Endothelial cell of umbilical vein (primary cell): ENCODE measurements around the gene EDNRB.

Experiments
- EZH2 ChIP-seq: IDR thresholded peaks from 2 replicates; pipeline ENCODE4 v1.6.1; 2012; ENCODE audit warnings: borderline replicate concordance, low read depth, mild to moderate bottlenecking, moderate library complexity, low read length, inconsistent platforms; ENCODE audit not compliant: severe bottlenecking
- FOS ChIP-seq: IDR thresholded peaks from 2 replicates; pipeline ENCODE4 v1.6.1; 2011; ENCODE audit warnings: mild to moderate bottlenecking, low read length, moderate library complexity, borderline replicate concordance; ENCODE audit not compliant: insufficient read depth
- JUN ChIP-seq: IDR thresholded peaks from 2 replicates; pipeline ENCODE4 v1.6.1; 2011; ENCODE audit warnings: borderline replicate concordance, low read depth; ENCODE audit not compliant: insufficient read length, insufficient read depth
- POLR2A ChIP-seq: IDR thresholded peaks from 2 replicates; pipeline ENCODE4 v1.6.1; 2012; ENCODE audit warnings: low read depth, mild to moderate bottlenecking, control low read depth, low read length
- POLR2AphosphoS5 ChIP-seq: IDR thresholded peaks from 2 replicates; pipeline ENCODE4 v1.6.1; 2012; ENCODE audit warnings: low read depth, mild to moderate bottlenecking, control low read depth, low read length, moderate library complexity; ENCODE audit not compliant: insufficient read depth
- TF ChIP-seq, protein P1 (sequence below), 2 donors: IDR thresholded peaks; 1 replicate in 1 of 2; 2 replicates in 1 of 2; pipeline ENCODE4 v1.5.1; 2011; ENCODE audit warnings: low read length in 2 of 2, mild to moderate bottlenecking in 2 of 2, moderate library complexity in 2 of 2, control low read depth in 1 of 2, inconsistent platforms in 1 of 2, low read depth in 1 of 2; ENCODE audit not compliant: insufficient read depth in 1 of 2; ENCODE audit errors: extremely low read depth in 1 of 2

DNA sequence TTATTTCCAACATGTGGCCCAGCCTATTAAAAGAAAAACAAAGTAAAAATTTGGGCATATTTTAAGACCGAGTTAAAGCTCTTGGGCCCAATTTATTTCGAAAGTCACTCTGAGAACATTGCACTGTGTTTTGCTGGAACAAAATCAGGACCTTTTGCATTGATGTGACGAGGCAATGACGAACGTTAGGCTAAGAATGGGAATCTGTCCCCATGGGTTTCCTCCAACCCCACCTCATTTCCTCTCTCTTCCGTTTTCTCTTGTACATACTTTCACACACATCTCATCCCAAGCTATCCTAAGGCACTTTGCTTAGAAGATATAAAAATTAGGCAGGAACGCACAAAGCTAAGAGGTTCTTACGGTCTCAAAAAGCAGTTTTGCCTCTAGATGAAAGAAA is 22.1 kb downstream of the EDNRB start:
- TF ChIP-seq, protein P1, sequence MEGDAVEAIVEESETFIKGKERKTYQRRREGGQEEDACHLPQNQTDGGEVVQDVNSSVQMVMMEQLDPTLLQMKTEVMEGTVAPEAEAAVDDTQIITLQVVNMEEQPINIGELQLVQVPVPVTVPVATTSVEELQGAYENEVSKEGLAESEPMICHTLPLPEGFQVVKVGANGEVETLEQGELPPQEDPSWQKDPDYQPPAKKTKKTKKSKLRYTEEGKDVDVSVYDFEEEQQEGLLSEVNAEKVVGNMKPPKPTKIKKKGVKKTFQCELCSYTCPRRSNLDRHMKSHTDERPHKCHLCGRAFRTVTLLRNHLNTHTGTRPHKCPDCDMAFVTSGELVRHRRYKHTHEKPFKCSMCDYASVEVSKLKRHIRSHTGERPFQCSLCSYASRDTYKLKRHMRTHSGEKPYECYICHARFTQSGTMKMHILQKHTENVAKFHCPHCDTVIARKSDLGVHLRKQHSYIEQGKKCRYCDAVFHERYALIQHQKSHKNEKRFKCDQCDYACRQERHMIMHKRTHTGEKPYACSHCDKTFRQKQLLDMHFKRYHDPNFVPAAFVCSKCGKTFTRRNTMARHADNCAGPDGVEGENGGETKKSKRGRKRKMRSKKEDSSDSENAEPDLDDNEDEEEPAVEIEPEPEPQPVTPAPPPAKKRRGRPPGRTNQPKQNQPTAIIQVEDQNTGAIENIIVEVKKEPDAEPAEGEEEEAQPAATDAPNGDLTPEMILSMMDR (IDR thresholded peaks at IDR 0.05; ENCODE audit: extremely low read depth in 1 of 2, insufficient read depth in 1 of 2, low read depth in 1 of 2, low read length in 2 of 2) = no peak
- TF ChIP-seq FOS = no peak
- TF ChIP-seq POLR2AphosphoS5 = no peak
- TF ChIP-seq JUN = peak; percentile 9
- TF ChIP-seq POLR2A = no peak
- no peak for TF ChIP-seq EZH2
